Measurements from ENCODE around the gene CCDC167.

GRCh38 chr6:37492991-37493660 lies 6.6 kb downstream of the CCDC167 start:
- TF ChIP-seq POLR2AphosphoS5 (IDR thresholded peaks at IDR 0.05; ENCODE audit: low read depth, low read length) (no peak), CTCF (IDR thresholded peaks at IDR 0.05; ENCODE audit: control extremely low read depth in 1 of 3, insufficient read depth in 1 of 3, low read depth in 1 of 3, low read length in 3 of 3) (no peak), EZH2 (IDR thresholded peaks at IDR 0.05; ENCODE audit: low read depth, low read length, severe bottlenecking) (no peak), EGR1 (IDR thresholded peaks at IDR 0.05; ENCODE audit: borderline replicate concordance, low read depth, low read length) (no peak), USF2 (IDR thresholded peaks at IDR 0.05; ENCODE audit: low read length) (no peak), KDM5A (IDR thresholded peaks at IDR 0.05; ENCODE audit: low read length) (no peak), RXRA (IDR thresholded peaks at IDR 0.05; ENCODE audit: insufficient read depth, low read depth, low read length) (no peak), YY1 (IDR thresholded peaks at IDR 0.05; ENCODE audit: low read depth, low read length) (no peak)
- TF ChIP-seq, protein P1, sequence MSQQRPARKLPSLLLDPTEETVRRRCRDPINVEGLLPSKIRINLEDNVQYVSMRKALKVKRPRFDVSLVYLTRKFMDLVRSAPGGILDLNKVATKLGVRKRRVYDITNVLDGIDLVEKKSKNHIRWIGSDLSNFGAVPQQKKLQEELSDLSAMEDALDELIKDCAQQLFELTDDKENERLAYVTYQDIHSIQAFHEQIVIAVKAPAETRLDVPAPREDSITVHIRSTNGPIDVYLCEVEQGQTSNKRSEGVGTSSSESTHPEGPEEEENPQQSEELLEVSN (IDR thresholded peaks at IDR 0.05) = no peak
